Heart left ventricle (tissue), 16 donors: ENCODE results near the gene TEAD1. TPM values are rescaled to one million over a fixed set of nuclear protein-coding genes. Genes with fewer than 3 reads are reported as not detected.

ENCODE experiments used
- ATAC-seq, 4 donors: fragments of 200-7000 bp; cut with Tn5 transposase; one replicate each; pipeline ENCODE4 v1.9.1; 2020 to 2022; ENCODE audit warnings: moderate library complexity in 4 of 4, mild to moderate bottlenecking in 3 of 4, moderate number of reproducible peaks in 1 of 4
- DNase-seq, 5 donors: peaks; one replicate each; pipeline ENCODE4 v3.0.0-alpha.2; 2020
- H3K27ac ChIP-seq, 12 donors: fragments of 200-600 bp; sonication (generic) in 4 of 12; one replicate each; pipeline versions ENCODE4 v1.5.0 to v1.8.0; 2016 to 2022; ENCODE audit warnings: mild to moderate bottlenecking in 2 of 12
- H3K27me3 ChIP-seq, 9 donors: fragments of 200-600 bp; sonication (generic) in 2 of 9; one replicate each; pipeline versions ENCODE4 v1.5.1 to v1.8.0; 2016 to 2022; ENCODE audit warnings: mild to moderate bottlenecking in 3 of 9
- H3K36me3 ChIP-seq, 9 donors: fragments of 200-600 bp; sonication (generic) in 2 of 9; one replicate each; pipeline versions ENCODE4 v1.5.0 to v1.8.0; 2018 to 2022; ENCODE audit warnings: mild to moderate bottlenecking in 2 of 9
- H3K4me1 ChIP-seq, 12 donors: fragments of 200-600 bp; sonication (generic) in 4 of 12; one replicate each; pipeline versions ENCODE4 v1.5.0 to v1.8.0; 2016 to 2022; ENCODE audit warnings: mild to moderate bottlenecking in 3 of 12
- H3K4me3 ChIP-seq, 12 donors: fragments of 200-600 bp; sonication (generic) in 4 of 12; one replicate each; pipeline versions ENCODE4 v1.5.0 to v1.8.0; 2017 to 2022; ENCODE audit warnings: mild to moderate bottlenecking in 9 of 12, moderate library complexity in 4 of 12
- H3K9me3 ChIP-seq, 12 donors: fragments of 200-600 bp; sonication (generic) in 4 of 12; one replicate each; pipeline versions ENCODE4 v1.5.0 to v1.8.0; 2016 to 2022; ENCODE audit warnings: mild to moderate bottlenecking in 1 of 12
- POLR2A ChIP-seq, 2 donors: fragments of 450-650 bp; IDR thresholded peaks; one replicate each; pipeline ENCODE4 v1.6.1; 2017; ENCODE audit warnings: antibody characterized with exemption in 2 of 2, mild to moderate bottlenecking in 2 of 2, moderate library complexity in 2 of 2
- WGBS, 4 donors: extraction: QIAGEN DNeasy Blood & Tissue Kit in 2 of 4; methylation state at CpG; one replicate each; pipeline versions ENCODE4 v1.1.5 to v1.1.7; 2013 to 2018; 5-methylcytosine and 5-hydroxymethylcytosine counted together
- intact Hi-C, 10 donors: fragments of 100-400 bp; cut with DNase I; formaldehyde crosslinking; loops; one replicate each; pipeline versions ENCODE4 v1.11.1 to v1.14.2; 2022
- polyA plus RNA-seq, 2 donors: library from polyadenylated mRNA; stranded (reverse); fragments of 200-250 nt; gene quantifications; one replicate each; pipeline ENCODE4 v1.2.3, GENCODE V29; 2013
- total RNA-seq, 9 donors: library from RNA; depleted of rRNA in 2 of 9; stranded (reverse); fragments of >200 nt in 2 of 9; fragmentation: NEBNext Ultra II Directional in 3 of 9; extraction: Animal tissue kit (Norgen Biotek cat#: 25700) in 3 of 9; gene quantifications; one replicate each; pipeline versions ENCODE4 v1.1.0 to v1.2.4, GENCODE V29; 2016 to 2023
- TF ChIP-seq, protein P1 (sequence below), 12 donors: fragments of 200-600 bp; sonication (generic) in 4 of 12; IDR thresholded peaks; one replicate each; pipeline versions ENCODE4 v1.5.0 to v1.8.0; 2018 to 2022; ENCODE audit warnings: antibody characterized with exemption in 12 of 12, mild to moderate bottlenecking in 5 of 12
- donor health status: ischemic (EF 13 %, LVEDD 7.1; RV severe dilation, severe dysfunction).
- donor health status: healthy with polysubstance abuse.
- donor health status: DM: no; HTN: yes; CAD: no.
- donor health status: DM: no; HTN: no; CAD: no.
- donor health status: ischemic (EF 25% LVEDD 6.9; RV normal size, moderate dysfunction).
- donor health status: ischemic (EF 25% LVEDD 5.7; RV mildly dilated, moderate dysfunction).
- donor health status: healthy.
- donor health status: DM: yes; HTN: yes; CAD: no.
- donor health status: ischemic (EF 35%, LVEDD 5.7; RV mildly dilated, moderate dysfunction).
- donor health status: nonischemic (EF 11% LVEDD 7.7; RV severe dilation, severe dysfunction).
- donor health status: DM: yes; HTN: yes; CAD: no.
- donor health status: PGD.
- donor health status: ischemic (EF 29% LVEDD 5.4; RV normal size, mild dysfunction).
- donor health status: nonischemic (EF 23%, LVEDD 6.1; RV moderate dilation, normal function).

TEAD1 gene
- total and polyA plus RNA-seq, 11 donors = 14.4 to 161 (median 113) TPM

GRCh38 chr11:12854297-12854661 is 180.1 kb downstream of the TEAD1 start:
- H3K9me3 ChIP-seq = no peaks in the 10 kb centered on the region

GRCh38 chr11:12854829-12855228 is 180.6 kb downstream of the TEAD1 start:
- H3K4me3 ChIP-seq = no peak overlapping the region
- H3K27ac ChIP-seq = no peak overlapping the region
- 88 to 97% (median 95%) methylated on average over 3 of the region's 3 CpGs for WGBS, 4 donors
- DNase-seq (no peak), ATAC-seq (no peak)
- H3K9me3 ChIP-seq = no peaks in the 10 kb centered on the region
- TF ChIP-seq, protein P1, sequence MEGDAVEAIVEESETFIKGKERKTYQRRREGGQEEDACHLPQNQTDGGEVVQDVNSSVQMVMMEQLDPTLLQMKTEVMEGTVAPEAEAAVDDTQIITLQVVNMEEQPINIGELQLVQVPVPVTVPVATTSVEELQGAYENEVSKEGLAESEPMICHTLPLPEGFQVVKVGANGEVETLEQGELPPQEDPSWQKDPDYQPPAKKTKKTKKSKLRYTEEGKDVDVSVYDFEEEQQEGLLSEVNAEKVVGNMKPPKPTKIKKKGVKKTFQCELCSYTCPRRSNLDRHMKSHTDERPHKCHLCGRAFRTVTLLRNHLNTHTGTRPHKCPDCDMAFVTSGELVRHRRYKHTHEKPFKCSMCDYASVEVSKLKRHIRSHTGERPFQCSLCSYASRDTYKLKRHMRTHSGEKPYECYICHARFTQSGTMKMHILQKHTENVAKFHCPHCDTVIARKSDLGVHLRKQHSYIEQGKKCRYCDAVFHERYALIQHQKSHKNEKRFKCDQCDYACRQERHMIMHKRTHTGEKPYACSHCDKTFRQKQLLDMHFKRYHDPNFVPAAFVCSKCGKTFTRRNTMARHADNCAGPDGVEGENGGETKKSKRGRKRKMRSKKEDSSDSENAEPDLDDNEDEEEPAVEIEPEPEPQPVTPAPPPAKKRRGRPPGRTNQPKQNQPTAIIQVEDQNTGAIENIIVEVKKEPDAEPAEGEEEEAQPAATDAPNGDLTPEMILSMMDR (IDR thresholded peaks at IDR 0.05) = no peak
- TF ChIP-seq POLR2A (IDR thresholded peaks at IDR 0.05) = no peak
- intact Hi-C loops = no loop called here
- no peaks in the 10 kb centered on the region for H3K36me3 ChIP-seq
- H3K4me1 ChIP-seq = peaks cover 0 to 29% (median 9%) of the 10 kb centered on the region in 12 donors
- no peaks in the 10 kb centered on the region for H3K27me3 ChIP-seq

More at GRCh38 chr11:12854297-12854661, 180.1 kb downstream of the TEAD1 start:
- DNase-seq (no peak), ATAC-seq (peak in 1 of 4 donors; percentile 14)
- Histone ChIP-seq H3K36me3 (no peaks in the 10 kb centered on the region), H3K27me3 (no peaks in the 10 kb centered on the region), H3K27ac (peak overlapping the region in 5 of 12 donors; percentile 17 to 73 (median 52)), H3K4me3 (no peak overlapping the region), H3K4me1 (peaks cover 0 to 29% (median 9%) of the 10 kb centered on the region in 12 donors)
- WGBS, 4 donors = 83 to 98% (median 92%) methylated on average over 3 of the region's 3 CpGs
- intact Hi-C loops = no loop called here
- TF ChIP-seq POLR2A (IDR thresholded peaks at IDR 0.05) = no peak
- TF ChIP-seq, protein P1 (IDR thresholded peaks at IDR 0.05) = no peak

DNA sequence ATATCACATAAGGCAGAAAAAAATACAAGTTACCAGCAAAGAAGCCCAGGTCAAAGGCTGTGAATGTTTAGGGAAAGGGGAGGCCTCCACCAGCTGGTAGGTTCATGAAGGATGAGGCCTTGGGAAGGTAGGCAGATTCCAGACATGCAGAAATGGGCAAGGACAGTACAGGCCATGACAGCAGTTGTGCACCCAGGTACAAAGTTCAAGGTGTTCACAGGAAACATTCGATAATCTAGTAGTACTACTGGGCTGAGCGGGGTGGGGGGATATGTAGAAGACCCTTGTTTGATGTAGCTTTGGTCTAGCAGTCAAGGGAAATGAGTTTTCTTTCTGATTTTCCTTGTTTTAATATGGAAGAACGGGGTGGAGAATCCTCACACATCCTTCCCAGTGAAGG is 182.1 kb downstream of the TEAD1 start:
- peaks cover 0 to 35% (median 12%) of the 10 kb centered on the region in 12 donors for H3K4me1 ChIP-seq
- DNase-seq (no peak), ATAC-seq (no peak)
- no peak for TF ChIP-seq POLR2A (IDR thresholded peaks at IDR 0.05)
- TF ChIP-seq, protein P1 (IDR thresholded peaks at IDR 0.05) = no peak
- intact Hi-C loops = no loop called here
- no peaks in the 10 kb centered on the region for H3K27me3 ChIP-seq
- no peak overlapping the region for H3K4me3 ChIP-seq
- H3K9me3 ChIP-seq = no peaks in the 10 kb centered on the region
- 51 to 89% (median 78%) methylated on average over 3 of the region's 3 CpGs for WGBS, 4 donors
- no peaks in the 10 kb centered on the region for H3K36me3 ChIP-seq
- H3K27ac ChIP-seq = no peak overlapping the region

- no peaks in the 10 kb centered on the region for H3K27me3 ChIP-seq
- intact Hi-C loops = no loop called here
- TF ChIP-seq, protein P1 (IDR thresholded peaks at IDR 0.05) = no peak
- TF ChIP-seq POLR2A (IDR thresholded peaks at IDR 0.05) = no peak
- no peak overlapping the region for H3K27ac ChIP-seq
- H3K4me3 ChIP-seq = no peak overlapping the region
- no peak for ATAC-seq
- peaks cover 0 to 37% (median 13%) of the 10 kb centered on the region in 12 donors for H3K4me1 ChIP-seq
- no peak for DNase-seq
- H3K9me3 ChIP-seq = no peaks in the 10 kb centered on the region
- 88 to 93% (median 91%) methylated on average over 5 of the region's 5 CpGs for WGBS, 4 donors
- no peaks in the 10 kb centered on the region for H3K36me3 ChIP-seq
Observed at GRCh38 chr11:12857572-12857971, 183.4 kb downstream of the TEAD1 start.
